NCI-H1105 (cell line): ENCODE data around the gene MAP3K20.
"Not testable (repeated sequence)": the region's sequence is repeated elsewhere in the genome, so short reads cannot be mapped to it uniquely, and the experiment has no call there.

Experiments used
- DNase-seq: peaks from one replicate; lab custom pipeline; 2025; lab: John Stamatoyannopoulos, UW

Gene MAP3K20

DNA sequence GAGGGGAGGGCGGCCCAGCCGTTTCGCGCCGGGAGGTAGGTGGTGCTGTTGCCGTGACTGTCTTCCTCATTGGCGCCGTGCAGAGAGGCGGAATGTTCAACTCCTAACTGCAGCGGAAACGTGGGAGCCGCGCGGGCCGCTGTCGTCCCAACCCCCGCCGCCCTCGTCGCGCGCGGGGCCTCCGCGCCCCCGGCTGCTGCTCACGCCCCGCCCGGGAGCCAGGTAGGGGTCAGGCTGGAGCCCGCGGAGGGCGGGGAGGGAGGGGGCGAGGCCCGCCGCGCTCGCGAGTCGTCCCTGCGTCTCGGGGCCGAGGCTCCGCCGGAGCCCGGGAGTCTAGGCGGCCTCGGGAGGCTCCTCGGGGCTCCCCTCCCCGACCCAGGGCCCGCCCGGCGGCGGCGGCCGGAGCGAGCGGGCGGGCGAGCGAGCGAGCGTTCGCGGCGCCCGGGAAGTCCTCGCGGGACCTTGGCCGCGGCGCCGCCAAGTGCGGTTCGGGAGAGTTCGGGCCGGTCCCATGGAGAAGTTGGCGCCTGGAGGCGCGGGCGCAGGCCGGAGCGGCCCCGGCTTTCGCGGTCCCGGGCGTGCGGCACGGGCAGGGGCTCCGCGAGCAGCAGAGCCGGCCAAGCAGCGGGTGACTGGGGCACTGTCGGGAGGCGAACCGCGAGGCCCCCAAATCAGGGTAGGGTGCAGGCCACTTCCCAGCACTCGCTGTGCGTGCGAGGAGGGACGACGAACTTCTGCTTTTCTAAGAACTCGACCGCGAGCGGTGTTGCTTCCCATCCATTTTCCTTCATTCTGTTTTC, at the start of gene MAP3K20:
Gene MAP3K20, plus strand, starts transcription at position 66 of the 800 bp plus-strand sequence. CDS start 15,186 bp downstream, outside the sequence.
- peak; percentile 14 for DNase-seq

DNA sequence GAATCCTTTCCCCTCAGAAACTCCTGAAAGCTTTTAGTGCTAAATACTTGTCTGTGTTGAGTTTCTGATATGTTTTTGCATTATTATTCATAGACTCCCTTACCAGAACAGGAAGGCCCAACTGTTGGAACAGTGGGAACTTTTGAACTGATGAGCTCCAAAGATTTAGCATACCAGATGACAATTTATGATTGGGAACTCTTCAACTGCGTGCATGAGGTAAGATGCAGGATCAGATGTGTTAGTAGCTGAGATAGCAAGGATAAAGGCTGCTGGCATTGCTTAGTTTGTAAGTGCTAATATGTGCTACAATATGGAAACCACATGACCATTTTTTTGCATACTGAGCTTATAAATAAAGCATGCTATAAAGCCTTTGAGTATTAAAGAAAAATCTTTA, 49.2 kb upstream of the MAP3K20 start:
- no peak for DNase-seq

DNA sequence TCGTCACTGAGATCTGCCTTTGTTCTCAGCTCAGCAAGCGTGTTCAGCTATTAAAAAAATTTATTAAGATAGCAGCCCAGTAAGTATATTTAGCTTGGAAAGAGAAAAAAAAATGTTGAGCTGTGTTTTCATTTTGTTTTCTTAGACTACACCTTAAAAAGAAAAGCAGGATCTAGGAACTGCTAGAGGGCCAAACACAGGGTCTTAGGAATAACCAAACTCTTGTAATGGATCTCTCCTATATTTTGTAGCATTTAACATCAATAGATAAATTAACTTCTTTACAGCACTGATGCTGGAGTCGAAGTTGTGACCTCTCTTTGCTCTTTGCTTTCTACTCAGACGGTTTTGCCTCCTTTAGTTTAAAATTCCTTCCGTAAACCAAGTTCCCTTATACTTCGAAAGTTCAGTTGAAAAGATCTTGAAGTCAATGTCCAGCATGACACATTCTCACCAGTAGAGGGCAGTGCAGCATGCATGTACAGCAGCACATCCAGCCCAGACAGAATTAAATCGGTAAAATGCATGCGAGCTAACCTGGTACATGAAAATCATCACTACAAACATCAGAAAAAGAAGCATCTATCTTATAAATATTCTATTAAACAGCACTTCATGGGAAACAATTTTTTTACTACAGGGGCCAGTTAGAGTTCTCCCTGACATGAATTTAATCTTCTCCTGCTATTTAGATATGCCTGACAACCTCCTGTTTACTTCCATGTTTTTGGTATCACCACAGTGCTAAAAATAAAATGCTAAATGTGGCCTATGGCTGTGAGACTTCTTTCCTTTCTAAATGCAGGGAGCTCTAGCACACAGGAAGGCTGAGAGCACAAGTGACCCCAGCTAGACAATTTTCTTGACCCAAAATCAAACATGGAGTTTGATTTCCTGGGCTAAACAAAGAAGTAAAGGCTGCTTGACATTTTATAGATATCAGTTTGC, 48.2 kb upstream of the MAP3K20 start:
- peak; percentile 44 for DNase-seq

DNA sequence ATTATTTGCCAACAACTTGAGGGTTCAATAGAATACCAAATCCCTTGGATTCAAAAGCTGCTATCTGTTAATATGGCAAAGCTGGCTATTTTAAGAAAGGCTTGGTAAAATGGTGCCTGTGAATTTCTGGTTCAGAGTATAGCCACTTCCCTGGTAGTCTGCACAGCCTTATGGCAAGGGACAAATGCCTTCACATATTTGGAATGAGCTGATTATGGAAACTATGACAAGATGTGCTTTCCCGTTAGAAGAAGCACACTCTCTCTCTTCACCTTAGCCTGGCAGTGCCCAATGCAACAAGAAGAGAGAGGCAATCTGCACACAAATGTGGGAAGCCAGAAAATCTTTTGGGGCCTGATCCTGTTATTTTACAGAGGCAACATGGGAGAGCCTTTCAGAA, 47.5 kb upstream of the MAP3K20 start:
- DNase-seq, result no peak

DNA sequence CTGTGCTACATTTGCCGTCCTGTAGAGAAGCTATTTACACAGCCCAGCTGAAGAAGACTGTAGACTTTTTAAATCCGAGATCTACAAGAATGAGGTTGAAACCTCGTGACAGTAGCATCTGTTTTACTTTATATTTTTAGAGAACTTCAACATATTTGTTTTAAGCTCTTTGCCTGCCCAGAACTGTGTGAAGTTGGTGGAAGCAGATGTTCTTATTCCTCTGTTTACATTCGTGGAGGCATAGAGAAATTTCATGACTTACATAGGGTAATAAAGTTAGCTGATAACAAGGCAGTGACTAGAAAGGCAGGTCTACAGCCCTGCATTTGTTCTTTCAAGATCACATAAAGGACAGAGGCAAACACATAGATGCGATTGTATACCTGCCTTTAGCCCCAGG, 47.0 kb upstream of the MAP3K20 start:
- no peak for DNase-seq

DNA sequence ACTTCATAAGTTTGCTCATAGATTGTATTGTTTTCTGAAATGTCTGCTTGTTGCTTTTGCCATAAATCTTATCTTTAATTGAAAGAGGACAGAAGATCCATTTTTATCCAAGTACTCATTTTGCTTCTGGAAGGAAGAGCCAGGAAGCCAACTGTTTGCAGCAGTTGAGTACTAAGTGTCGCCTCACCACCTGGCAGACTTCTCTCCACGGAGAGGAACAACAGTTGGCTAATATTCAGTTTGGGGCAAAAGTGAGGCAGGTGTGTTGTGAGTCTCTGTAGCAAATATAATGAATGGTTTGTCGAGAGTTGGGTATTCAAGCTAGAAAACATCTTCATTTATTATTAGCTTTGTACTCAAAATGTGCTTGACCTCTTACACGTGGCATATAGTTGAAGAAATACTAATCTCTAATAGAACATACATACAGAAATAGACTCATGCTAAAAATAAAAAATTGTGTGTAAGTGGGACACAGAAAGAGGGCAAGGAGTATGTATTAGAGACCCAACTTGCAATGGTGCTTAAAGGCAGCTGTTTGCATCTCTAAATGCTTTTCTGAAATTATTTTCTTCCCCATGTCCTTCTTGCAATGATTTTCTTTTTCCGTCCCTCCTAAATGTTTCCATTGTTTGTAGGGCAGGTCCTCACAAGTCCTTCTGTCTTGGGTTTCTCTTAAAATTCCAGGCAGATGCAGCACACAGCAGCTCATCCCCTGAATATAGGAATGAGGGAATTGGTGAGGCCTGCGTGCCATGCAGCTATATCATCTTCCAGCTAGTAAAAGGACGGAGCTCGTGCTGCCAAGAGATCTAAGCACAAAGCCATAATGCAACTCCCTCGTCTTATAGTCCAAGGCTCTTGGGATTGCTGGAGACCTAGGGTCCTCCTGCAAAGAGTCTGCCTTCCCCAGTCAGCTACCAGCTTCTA, 44.8 kb upstream of the MAP3K20 start:
- DNase-seq, result peak; percentile 51

DNA sequence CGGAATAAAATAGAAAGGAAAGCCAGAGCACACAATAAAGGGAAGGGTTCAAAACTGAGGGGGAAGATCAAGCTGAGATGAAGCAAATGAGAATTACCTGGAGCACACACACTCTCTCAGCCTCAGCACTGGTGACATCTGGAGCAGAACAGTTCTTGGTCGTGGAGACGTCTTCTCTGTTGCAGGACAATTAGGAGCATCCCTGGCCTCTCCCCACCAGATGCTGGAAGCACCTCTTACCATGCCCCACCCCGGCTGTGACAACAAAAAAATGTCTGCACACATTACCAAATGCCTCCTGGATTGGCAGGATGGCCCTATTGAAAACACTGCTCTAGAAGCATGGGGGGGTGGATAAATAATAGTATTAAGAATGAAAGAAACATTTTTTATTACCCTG, 43.6 kb upstream of the MAP3K20 start:
- no peak for DNase-seq

DNA sequence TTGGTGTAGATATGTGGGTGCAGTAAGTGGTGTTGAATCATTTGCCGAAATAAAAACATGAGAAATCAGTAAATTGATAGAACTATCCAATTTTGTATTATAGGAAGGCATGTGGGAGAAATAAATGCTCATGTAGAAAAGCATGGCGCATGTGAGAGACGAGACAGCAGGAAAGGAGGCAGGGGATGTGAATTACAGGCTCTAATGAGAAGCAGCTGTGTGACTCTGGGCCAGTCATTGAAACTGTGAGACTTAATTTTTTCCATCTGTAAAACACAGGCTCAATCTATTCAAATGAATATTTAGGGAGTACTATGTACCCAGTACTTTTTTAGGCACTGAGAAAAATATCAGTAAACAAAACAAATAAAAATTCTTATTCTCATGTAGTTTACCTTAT, 42.6 kb upstream of the MAP3K20 start:
- DNase-seq, result no peak

DNA sequence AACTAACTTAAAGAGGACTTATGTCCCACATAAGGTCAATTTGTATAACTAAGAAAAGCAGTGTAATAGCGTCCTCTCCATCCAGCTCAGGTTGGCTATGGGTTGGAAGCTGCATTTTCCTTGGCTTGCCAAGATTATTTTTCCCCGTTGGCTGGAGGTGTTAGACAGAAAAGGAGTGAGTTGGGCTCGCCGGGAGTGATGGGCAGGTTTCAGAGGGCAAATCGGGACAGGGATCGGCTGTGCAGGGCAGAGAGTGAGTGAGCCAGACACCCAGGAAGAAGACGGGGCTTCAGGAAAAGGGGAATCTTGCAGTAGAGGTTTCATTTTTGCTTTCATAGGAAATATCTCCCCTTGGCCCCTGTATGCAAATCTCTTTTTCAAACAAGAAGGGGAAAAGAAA, 41.5 kb upstream of the MAP3K20 start:
- no peak for DNase-seq

DNA sequence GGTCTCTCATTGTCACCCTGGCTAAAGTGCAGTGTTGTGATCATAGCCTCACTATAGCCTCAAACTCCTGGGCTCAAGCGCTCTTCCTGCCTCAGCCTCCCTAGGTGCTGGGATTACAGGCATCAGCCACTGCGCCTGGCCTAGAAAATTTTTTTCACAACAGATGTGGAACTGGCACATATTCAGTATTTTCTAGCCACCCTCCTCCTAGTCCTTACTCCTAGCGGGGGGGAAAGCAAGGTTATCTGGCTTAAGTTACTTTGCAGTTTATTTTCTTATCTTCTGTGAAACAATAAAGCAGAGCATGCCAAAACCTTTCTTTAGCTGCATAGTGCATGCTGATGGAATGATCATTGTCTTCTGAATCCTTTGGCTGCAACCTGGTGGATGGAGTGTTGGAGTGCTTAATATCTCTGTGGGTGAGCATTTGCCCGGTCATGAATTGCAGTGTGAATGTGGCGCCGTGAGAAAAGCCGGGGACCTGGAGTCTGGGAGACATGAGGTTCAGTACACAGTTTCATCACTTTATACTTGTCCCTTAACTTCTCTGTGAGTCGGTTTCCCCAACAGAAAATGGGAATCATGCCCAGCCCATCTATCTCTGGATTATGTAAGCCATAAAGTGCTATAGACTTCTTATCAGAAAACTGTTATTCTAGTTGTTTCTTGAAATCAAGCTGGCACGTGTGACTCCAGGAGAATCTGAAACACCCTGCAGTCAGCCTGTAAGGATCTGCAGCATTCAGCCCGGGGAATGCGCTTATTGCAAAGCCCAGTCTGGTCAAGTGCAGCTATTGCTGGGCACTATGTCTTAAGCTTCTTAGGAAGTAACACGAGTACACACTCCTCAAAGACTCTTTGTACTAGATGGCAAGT, 38.2 kb upstream of the MAP3K20 start:
- DNase-seq, result no peak

DNA sequence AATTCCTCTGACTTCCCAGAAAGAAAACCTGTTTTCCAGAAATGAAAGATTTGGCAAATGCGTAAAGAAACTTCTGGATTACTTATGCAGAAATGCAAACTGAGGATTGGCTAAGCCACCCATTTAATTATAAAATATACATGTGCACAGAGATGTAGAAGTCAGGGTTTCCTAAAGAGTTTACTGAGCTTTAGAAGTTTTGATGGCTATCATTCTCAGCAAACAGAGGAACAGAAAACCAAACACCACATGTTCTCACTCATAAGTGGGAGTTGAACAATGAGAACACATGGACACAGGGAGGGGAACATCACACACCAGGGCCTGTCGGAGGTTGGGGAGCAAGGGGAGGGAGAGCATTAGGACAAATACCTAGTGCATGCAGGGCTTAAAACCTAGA, 37.4 kb upstream of the MAP3K20 start:
- not testable (repeated sequence) for DNase-seq

DNA sequence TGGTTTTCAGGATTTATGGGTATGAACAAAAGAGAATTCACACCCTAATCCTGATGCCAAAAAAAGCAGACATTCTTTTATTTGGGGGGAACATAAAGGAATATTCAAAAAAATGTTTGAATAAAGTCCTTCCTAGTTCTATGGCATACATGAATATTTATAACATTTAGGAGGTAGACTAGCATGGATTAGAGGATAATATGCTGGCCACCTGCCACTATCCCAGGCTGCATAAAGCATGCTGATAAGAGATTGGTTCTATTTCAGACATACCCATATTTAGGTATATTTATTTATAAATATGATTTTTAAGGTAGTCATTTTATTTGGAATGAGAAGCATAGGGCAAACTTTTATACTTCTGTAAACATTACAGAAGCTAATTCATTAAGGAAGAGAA, 34.9 kb upstream of the MAP3K20 start:
- DNase-seq, result no peak

DNA sequence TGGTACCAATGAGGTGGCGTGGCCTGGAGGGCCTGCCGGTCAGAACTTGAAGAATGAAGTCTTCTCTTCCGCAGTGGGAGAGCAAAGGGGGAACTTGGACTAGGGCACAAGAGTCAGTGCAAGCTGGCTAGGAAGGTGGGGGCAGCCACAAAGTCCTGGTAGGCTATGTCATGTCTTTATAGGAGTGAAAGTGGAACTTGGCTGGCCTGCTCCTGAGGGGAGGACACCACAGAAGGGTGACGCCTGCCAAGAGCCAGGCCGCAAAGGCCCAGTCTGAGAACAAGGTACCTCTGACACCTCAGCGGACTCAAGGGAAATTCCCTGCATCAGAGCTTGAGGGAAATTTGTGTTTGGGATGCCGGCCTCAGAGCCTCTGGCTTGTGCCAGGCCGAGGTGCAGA, 32.2 kb upstream of the MAP3K20 start:
- DNase-seq, result no peak

DNA sequence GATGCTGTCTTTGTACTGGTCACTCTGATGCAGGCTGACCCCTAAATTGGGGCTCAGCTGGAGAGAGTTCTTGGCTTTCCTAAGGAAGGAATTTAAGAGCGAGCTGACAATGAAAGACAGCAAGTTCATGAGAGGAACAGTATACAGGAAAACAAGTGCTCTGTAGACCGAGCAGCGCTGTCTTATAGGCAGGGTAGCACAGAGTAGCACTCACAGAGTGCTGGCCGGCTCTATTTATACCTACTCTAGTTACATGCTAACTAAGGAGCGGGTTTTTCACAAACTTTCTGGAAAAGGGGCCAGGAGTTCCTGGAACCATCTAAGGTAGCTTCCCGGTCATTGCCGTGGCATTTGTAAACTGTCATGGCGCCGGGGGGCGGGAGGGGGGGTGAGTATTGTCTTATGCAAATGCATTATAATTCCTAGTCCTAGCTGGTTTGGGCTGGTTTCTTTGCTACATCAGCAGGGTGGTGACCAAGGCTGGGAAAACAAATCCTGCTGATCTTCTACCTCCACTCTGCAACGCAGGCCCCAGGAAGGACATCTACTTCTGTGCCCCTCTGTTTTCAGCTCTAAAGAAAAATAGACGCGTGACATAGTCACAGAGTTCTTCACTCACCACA, 31.6 kb upstream of the MAP3K20 start:
- no peak for DNase-seq

DNA sequence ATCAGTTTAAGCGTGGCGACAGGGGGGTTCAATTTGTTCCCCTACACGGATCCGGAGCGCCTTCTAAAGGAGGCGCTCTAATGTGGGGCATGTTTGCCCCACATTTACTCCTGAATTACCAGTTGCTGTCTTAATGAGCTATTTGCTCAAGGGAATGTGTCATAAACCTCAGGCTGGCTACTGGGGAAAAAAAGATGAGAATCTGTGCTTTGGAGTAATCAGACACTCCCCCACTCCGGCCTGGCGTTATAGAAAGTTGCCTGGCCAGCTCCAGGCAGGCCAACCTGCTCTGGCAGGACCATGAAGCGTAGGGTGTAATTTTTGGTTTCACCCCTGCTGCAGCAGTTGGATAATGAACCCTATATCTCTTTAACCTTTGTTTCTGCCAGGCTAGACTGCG, 31.0 kb upstream of the MAP3K20 start:
- no peak for DNase-seq

DNA sequence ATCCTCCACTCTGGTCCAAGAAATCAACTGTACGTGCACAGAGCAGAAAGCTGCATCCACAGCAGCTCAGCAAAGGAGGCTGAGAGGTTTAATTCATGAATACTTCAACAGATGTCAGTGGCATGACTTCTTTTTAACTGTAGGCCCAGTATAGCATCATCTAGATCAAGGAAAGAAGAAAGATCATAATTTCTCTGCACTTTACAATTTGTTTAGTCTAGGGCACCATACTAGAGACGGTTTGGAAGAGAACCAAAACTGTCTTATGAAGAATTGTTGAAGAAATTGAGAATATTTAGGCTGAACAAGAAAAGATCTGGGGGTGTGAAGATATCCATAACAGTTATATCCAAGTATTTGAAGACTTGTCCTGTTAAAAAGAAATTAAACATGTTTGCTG, 30.5 kb upstream of the MAP3K20 start:
- DNase-seq, result no peak

DNA sequence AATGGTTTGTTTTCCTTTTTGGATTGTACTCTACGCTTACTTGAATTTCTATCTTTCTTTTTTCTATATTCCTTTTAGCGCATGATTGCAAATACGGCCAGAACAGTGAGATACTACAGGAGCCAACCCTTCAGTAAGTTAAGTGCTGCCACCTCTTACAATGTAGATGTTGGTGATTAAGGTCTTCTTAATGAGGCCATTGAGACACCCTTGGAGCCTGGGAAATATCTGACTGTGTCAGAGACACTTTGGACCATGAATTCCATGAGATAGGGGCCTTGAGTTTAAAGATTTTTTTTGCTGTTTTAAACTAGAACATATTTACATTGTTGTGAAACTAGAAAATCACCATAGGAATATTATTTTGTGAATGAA, 27.1 kb upstream of the MAP3K20 start:
- no peak for DNase-seq

DNA sequence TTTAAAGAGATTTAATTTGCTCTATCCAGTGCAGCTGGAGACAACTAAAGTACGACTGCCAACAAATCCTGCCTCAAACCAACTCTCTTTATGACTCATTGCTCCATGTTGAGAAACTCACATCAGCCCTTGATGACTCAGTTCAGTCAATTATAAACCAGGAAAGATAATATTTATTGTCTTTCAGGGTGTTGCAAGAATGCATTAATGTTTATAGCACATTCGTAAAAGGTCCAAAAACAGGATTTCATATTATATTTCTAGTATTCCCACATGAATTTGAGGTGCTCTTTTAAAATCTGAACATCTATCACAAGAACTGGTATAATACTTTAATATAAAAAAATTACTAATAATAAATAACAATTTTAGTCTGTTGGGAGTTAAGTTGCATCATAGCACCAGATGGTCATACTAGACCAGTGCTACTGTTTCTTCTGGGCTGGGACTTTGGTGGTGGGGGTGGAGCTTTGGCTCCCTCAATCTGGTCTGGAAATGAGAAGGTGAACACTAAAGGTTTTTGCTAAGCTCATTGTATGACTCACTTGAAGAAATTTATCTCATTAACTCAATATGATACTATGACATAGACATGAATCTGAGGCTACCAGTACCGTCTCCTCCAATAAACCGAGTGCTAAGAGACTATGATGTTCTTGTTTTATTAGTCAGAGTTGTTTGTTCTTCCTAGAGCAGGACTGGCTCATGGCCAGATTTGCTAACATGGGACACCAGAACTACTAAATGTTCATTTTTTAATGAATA, 26.6 kb upstream of the MAP3K20 start:
- no peak for DNase-seq

DNA sequence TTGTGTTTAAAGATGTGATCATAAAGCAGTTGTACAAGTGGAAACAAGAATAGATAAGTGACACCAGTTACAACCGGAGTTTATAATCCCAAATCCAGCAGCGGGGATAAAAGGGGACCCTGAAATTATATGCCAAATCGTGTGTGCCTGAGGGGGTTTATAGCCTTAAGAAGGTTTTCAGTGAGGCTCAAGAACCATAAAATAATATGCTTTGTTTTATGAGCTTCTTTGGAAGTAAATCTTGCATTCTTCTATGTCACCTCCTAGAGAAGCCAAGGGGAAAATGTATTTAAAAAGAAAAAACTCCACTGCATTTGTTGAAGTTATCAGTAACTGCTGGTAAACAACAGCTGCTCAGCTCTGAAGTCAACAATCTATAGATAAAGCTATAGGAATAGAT, 25.8 kb upstream of the MAP3K20 start:
- no peak for DNase-seq

DNA sequence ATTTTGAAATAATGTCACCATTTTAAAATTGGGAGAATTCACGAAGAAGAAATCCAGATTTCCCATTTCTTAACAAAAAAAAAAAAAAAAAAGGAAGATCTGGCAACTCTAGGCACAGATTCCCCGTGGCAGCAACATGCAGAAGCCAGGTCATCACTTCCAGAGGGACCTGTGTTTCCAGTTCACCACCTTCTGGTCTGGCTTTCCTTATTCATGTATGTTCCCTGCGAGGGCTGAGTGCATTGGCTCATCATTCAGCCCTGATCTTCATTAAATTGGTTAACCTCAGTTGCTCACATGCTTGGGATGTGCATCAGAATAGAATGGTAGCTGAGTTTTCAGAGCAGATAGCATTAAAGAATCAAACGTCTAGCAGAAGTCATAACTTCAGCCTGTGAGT, 25.0 kb upstream of the MAP3K20 start:
- no peak for DNase-seq
